ENCODE results near the gene MYOZ1. TPM values are rescaled to one million over a fixed set of nuclear protein-coding genes. Genes with fewer than 3 reads are reported as not detected.
"Not testable (repeated sequence)": the region's sequence is repeated elsewhere in the genome, so short reads cannot be mapped to it uniquely, and the experiment has no call there.

The MYOZ1 gene
- total RNA-seq, 1 donor from 2014 or later: 122 TPM

GRCh38 chr10:73647211-73647874, 6.1 kb upstream of the MYOZ1 start:
- DNase-seq: peak; percentile 76

DNA sequence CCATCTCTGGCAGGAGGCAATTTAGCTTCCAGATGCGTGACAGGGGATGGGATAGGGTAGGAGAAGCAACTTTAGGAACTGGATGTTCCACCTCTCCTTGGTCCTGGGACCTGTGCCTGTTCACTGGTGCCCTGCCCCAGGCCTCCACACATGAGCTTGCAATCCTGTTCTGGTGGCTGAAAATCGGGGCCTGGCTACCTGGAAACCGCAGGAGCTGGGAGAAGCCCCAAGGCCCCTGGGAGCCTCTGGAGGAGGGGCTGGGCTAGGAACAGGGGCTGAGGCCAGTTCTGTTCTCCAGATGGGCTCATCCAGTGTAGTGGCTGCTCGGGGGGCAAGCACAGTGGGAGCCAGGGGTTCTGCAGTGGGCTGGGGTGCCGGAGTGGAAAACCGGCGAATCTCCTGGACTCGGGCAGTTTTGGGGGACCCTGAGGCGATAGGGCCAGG, 5.3 kb upstream of the MYOZ1 start:
- DNase-seq: no peak

DNA sequence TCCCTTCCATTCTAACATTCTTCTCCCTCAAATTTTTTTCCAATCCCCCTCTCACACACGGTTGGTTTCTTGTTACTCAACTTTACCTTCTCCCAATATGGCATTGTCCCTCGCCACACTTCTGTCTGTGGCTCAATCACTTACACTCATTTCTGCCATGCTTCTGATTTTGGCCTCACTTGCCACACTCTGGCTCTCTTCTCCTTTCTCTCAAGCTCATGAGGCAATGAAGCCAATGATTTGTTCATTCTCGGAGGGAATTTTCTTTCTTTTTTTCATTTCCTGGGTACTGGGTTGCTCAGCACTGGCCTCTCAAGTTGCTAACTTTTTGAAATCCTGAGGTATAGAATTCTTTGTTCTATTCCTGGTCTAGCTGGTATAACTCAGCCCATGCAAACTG, 4.0 kb upstream of the MYOZ1 start:
- DNase-seq: no peak

DNA sequence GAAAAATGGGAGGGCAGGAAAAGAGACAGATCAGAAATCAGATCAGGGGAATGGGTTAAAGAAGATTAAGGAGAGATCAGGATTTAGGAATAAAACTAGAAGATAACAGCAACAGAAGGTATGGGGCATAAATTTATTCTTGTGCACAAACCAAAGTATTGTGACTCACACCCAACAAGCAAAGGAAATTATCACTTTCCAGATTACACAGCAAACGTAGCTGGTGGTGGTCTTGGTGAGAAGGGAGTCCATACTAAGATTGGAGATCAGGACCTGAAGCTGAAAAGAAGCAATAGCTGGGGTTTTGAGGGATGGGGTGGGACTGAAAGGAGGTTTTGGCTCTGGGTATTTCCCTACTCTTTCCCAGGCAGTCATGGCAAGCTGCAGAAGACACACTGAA, 3.5 kb upstream of the MYOZ1 start:
- no peak for DNase-seq

DNA sequence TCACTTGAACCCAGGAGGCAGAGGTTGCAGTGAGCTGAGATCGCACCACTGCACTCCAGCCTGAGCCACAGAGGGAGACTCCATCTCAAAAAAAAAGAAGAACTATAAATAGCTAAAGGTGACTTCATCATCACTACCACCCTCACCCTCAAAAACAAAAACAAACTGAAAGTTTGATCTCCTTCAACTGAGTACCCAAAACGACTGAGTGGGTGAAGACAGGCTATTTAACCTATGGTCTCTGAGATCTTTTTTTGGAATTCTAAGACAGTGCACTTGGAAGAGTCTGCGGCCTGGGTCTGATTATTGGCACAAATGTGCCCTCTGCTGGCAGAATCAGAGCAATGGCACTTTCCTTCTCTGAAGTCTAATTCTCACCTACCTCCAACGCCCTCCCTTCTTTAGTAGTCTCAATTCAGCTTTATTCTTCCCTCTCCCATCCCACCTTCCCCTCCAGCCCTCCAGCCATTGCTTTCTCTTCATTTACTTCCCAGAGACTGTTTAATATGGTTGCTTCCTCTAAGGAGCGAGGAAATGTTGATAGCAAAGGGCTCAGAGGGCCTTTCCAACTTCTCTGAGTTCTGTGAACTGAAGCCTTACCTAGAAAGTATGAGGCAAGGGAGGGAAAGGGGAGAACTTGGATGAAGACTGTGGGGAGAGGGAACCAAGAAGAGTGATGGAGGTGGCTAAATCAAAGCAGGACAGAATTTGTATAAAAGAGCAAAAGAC, 2.9 kb upstream of the MYOZ1 start:
- DNase-seq: peak; percentile 46

DNA sequence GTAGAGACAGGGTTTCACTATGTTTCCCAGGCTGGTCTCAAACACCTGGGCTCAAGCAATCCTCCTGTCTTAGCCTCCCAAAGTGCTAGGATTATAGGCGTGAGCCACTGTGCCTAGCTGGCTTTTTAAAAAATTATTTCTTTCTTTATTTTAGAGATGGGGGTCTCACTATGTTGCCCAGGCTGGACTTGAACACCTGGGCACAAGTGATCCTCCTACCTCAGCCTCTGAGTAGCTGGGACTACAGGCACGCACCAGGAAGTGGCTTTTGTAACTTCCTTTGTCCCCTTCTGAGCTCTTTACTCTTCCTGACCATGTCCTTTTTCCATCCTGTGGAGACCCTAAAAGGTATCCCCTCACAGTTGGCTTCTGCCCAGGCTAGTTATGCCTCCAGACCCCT, 2.1 kb upstream of the MYOZ1 start:
- no peak for DNase-seq

DNA sequence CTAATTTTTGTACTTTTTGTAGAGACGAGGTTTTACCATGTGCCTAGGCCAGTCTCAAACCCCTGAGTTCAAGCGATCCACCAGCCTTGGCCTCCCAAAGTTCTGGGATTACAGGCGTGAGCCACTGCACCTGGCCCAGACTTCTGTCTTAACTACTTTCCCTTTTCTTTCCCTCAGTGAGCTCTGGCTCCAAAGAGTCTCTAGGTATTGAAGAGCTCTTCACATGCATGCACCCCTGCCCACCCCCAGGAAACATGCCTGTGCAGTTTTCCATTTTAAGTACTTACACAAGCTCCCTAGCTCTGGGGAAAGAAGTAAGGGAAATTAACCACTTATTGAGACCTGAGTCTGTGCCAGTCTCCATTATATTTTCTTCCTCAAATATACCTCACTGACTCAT, 2.0 kb downstream of the MYOZ1 start:
- DNase-seq: no peak

DNA sequence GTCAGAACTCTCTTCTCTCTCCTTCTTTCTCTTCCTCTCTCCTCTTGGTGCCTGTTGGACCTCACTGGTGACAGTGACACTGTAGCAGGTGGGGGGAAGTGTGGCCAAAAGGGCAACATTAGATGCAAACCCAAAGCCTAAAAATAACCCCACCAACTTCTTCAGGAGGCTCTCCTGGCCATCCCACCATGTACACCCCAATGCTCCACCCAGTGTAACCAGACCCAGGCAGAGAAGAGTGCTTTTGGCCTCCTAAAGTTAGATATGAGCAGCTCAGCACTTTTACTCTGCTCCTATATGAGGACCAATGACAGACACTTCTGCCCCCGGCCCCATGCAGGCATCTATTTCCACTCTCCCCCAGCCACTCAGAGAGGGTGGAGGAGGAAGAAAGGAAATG, 5.5 kb downstream of the MYOZ1 start:
- no peak for DNase-seq

GRCh38 chr10:73634421-73634820, 6.9 kb downstream of the MYOZ1 start:
- no peak for DNase-seq

- DNase-seq: no peak
Observed at GRCh38 chr10:73629165-73629564, 12.1 kb downstream of the MYOZ1 start.

DNA sequence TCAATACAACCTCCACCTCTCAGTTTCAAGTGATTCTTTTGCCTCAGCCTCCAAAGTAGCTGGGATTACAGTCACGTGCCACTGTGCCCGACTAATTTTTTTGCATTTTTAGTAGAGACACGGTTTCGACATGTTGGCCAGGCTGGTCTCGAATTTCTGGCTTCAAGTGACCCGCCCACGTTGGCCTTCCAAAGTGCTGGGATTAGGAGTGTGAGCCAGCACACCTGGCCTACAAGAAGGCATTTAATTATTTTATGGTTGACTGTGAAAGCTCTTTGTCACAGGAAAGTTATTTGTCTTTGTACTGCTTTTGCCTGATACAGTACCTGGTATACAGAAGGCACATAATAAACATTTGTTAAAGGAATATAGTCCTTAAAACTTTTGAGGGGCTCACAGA, 12.9 kb downstream of the MYOZ1 start:
- DNase-seq: no peak

DNA sequence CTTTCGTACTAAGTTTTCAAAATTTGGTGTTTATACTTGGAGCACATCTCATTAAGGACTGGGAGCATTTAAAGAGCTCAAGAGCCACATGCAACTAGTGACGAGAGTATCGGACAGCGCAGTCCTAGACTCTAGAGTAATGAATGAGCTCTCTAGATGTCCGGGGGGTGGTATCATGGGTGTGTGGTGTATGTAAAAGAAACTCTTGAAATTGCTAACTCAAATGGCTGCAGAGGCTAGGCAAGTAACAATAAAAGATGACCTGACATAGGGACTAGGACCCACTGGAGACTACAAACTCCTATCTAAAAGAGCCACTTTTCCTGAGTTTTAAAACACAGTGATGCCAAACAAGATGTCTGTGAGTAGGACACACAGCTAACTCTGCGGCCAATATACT, 14.0 kb downstream of the MYOZ1 start:
- no peak for DNase-seq

GRCh38 chr10:73625884-73626752, 15.2 kb downstream of the MYOZ1 start:
- peak; percentile 97 for DNase-seq

GRCh38 chr10:73625004-73625883, 16.0 kb downstream of the MYOZ1 start:
- DNase-seq: no peak

DNA sequence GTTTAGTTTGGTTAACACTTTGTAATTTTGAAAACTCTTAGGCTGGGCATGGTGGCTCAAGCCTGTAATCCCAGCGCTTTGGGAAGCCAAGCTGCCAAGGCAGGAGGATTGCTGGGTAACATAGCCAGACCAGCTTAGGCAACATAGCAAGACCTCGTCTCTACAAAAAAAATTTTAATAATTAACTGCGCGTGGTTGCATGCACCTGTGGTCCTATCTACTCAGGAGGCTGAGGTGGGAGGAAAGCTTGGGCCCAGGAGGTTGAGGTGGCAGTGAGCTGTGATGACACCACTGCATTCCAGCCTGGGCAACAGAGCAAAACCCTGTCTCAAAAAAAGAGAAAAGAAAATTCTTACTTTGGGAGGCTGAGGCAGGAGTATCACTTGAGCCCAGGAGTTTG, 18.2 kb downstream of the MYOZ1 start:
- no peak for DNase-seq

DNA sequence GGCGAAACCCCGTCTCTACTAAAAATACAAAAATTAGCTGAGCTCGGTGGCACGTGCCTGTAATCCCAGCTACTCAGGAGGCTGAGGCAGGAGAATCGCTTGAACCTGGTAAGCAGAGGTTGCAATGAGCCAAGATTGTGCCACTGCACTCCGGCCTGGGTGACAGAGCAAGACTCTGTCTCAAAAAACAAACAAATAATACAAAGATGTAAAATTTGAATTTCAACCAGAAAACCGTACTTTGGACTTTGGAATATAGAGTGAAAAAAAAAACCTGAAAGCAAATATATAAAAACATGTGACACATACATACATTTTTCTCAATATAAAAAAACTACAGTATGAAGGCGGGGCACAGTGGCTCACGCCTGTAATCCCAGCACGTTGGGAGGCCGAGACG, 20.3 kb downstream of the MYOZ1 start:
- DNase-seq: not testable (repeated sequence)

- not testable (repeated sequence) for DNase-seq
Observed at GRCh38 chr10:73617143-73617542, 24.1 kb downstream of the MYOZ1 start.

GRCh38 chr10:73614720-73615119, 26.6 kb downstream of the MYOZ1 start:
- DNase-seq: no peak

DNA sequence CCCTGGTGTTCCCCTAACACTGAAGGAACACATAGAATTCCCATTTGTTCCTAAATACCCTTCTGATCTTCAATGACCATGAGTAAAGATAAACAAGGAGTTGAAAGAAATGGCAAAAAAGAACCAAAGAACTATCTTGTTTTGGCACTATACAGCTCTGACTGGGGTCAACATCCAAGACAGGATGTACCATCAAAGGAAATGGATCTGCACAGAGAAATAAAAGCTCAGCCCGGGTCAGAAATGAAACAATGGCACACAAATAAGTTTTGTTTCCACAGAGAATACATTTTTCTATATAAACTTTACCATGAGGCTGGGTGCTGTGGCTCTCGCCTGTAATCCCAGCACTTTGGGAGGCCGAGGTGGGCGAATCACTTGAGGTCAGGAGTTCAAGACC, 32.2 kb downstream of the MYOZ1 start:
- no peak for DNase-seq

GRCh38 chr10:73601486-73601921, 39.8 kb downstream of the MYOZ1 start:
- no peak for DNase-seq

DNA sequence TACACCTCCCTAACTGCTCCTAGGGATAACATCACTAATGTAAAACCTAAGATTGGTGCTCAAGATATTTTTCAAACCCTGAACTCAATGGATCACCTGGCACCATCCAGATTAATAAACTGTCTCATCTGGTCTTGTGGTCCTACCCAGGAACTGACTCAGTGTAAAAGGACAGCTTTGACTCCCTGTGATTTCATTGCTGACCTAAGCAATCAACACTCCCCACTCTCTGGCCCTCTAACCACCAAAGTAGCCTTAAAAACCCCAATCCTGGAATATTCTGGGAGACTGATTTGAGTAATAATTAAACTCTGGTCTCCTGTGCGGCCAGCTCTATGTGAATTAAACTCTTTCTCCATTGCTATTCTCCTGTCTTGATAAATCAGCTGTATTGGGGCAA, 43.9 kb downstream of the MYOZ1 start:
- DNase-seq: no peak

DNA sequence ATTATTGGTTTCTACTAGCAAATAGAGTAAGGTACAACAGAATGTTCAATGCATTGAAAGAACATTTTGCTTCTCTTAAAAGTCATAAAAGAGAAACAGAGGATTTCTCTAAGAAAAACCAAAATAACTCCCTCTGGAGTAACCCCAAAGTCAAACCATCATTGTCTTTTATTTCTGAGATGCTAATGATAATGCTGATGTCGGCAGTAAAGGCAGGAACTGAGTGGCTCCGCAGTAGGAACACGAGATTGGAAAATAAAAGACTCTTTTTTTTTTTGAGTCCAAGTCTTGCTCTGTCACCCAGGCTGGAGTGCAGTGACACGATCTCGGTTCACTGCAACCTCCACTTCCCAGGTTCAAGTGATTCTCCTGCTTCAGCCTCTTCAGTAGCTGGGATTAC, 47.5 kb downstream of the MYOZ1 start:
- no peak for DNase-seq
